Smooth muscle cell (in vitro differentiated cells): Measurements from ENCODE around the gene DRC1. TPM values are rescaled to one million over a fixed set of nuclear protein-coding genes. Genes with fewer than 3 reads are reported as not detected.

Experiments used
- DNase-seq: peaks from one replicate; lab custom pipeline; 2025; ENCODE audit not compliant: unreplicated experiment; lab: John Stamatoyannopoulos, UW
- H2AFZ ChIP-seq: fragments of 200-600 bp; sonication (generic); 2 replicates; pipeline ENCODE4 v1.6.0; 2016; ENCODE audit warnings: antibody characterized with exemption, low read depth, mild to moderate bottlenecking
- H3F3A ChIP-seq: fragments of 200-600 bp; sonication (generic); 2 replicates; pipeline ENCODE4 v1.6.0; 2017; ENCODE audit warnings: antibody characterized with exemption, low read depth
- H3K27ac ChIP-seq: fragments of 200-600 bp; sonication (generic); 2 replicates; pipeline ENCODE4 v1.5.1; 2016; ENCODE audit warnings: low read depth, mild to moderate bottlenecking
- H3K27me3 ChIP-seq: fragments of 200-600 bp; sonication (generic); 2 replicates; pipeline ENCODE4 v1.6.1; 2016; ENCODE audit warnings: low read depth, mild to moderate bottlenecking
- H3K36me3 ChIP-seq: fragments of 200-600 bp; sonication (generic); 2 replicates; pipeline ENCODE4 v1.5.1; 2016; ENCODE audit warnings: low read depth
- H3K4me1 ChIP-seq: fragments of 200-600 bp; sonication (generic); 2 replicates; pipeline ENCODE4 v1.5.1; 2016; ENCODE audit warnings: low read depth
- H3K4me2 ChIP-seq: fragments of 200-600 bp; sonication (generic); 2 replicates; pipeline ENCODE4 v1.6.0; 2016; ENCODE audit warnings: mild to moderate bottlenecking
- H3K4me3 ChIP-seq: fragments of 200-600 bp; sonication (generic); 2 replicates; pipeline ENCODE4 v1.5.1; 2016; ENCODE audit warnings: mild to moderate bottlenecking
- H3K79me2 ChIP-seq: fragments of 200-600 bp; sonication (generic); 2 replicates; pipeline ENCODE4 v1.6.0; 2016; ENCODE audit warnings: low read depth, mild to moderate bottlenecking
- H3K9ac ChIP-seq: fragments of 200-600 bp; sonication (generic); 2 replicates; pipeline ENCODE4 v1.6.0; 2016; ENCODE audit warnings: low read depth
- H3K9me3 ChIP-seq: fragments of 200-600 bp; sonication (generic); replicated peaks from 2 replicates; pipeline ENCODE4 v1.5.1; 2016; ENCODE audit warnings: low read depth
- H4K20me1 ChIP-seq: fragments of 200-600 bp; sonication (generic); 2 replicates; pipeline ENCODE4 v1.6.0; 2016; ENCODE audit warnings: low read depth
- CTCF ChIP-seq: fragments of 200-600 bp; sonication (generic); IDR thresholded peaks from 2 replicates; pipeline ENCODE4 v1.5.1; 2017; ENCODE audit warnings: borderline replicate concordance, mild to moderate bottlenecking, antibody characterized with exemption; ENCODE audit not compliant: insufficient read depth, poor library complexity, severe bottlenecking
- WGBS: methylation state at CpG from one replicate; pipeline ENCODE4 v1.1.7; 2016; ENCODE audit warnings: low lambda C conversion rate; 5-methylcytosine and 5-hydroxymethylcytosine counted together
- polyA plus RNA-seq: library from polyadenylated mRNA; unstranded; fragments of >200 nt; fragmentation: Nextera tagmentation; extraction: Ambion mirVana; gene quantifications from 2 replicates; pipeline ENCODE4 v1.2.1, GENCODE V29; 2016
- total RNA-seq: library from RNA; depleted of rRNA; stranded (reverse); fragments of >200 nt; gene quantifications from 2 replicates; pipeline ENCODE4 v1.2.3, GENCODE V29; 2014

The DRC1 gene
- total and polyA plus RNA-seq, 2 experiments from 2014 or later, result 0.14 TPM; not detected in 1

GRCh38 chr2:26396734-26397298, 4.9 kb upstream of the DRC1 start:
- WGBS, result 95% methylated on average over 5 of the region's 5 CpGs
- Histone ChIP-seq H3K9me3 (no peaks in the 10 kb centered on the region), H4K20me1 (no peaks in the 10 kb centered on the region), H3K36me3 (no peaks in the 10 kb centered on the region), H2AFZ (no peak overlapping the region), H3K79me2 (no peaks in the 10 kb centered on the region), H3K4me2 (no peak overlapping the region), H3K4me1 (peaks cover 4% of the 10 kb centered on the region), H3K4me3 (no peak overlapping the region), H3K27ac (no peak overlapping the region), H3F3A (no peaks in the 10 kb centered on the region), H3K27me3 (no peaks in the 10 kb centered on the region), H3K9ac (no peak overlapping the region)
- no peak for DNase-seq
- no peak for TF ChIP-seq CTCF

- Histone ChIP-seq H3K36me3 (no peaks in the 10 kb centered on the region), H3K79me2 (no peaks in the 10 kb centered on the region), H3F3A (no peaks in the 10 kb centered on the region), H3K4me2 (no peak overlapping the region), H3K4me1 (peaks cover 4% of the 10 kb centered on the region), H3K4me3 (no peak overlapping the region), H3K27me3 (no peaks in the 10 kb centered on the region), H2AFZ (no peak overlapping the region), H3K9me3 (no peaks in the 10 kb centered on the region), H3K27ac (no peak overlapping the region), H4K20me1 (no peaks in the 10 kb centered on the region), H3K9ac (no peak overlapping the region)
- DNase-seq, result no peak
- TF ChIP-seq CTCF, result no peak
- 65% methylated on average over 4 of the region's 4 CpGs for WGBS
Measured at GRCh38 chr2:26399771-26400376, 1.8 kb upstream of the DRC1 start.

- no peak overlapping the region for H2AFZ ChIP-seq
- no peaks in the 10 kb centered on the region for H3K9me3 ChIP-seq
- no peak overlapping the region for H3K27ac ChIP-seq
- H4K20me1 ChIP-seq, result no peaks in the 10 kb centered on the region
- H3K4me1 ChIP-seq, result peaks cover 4% of the 10 kb centered on the region
- H3K27me3 ChIP-seq, result no peaks in the 10 kb centered on the region
- no peaks in the 10 kb centered on the region for H3K36me3 ChIP-seq
- no peaks in the 10 kb centered on the region for H3K79me2 ChIP-seq
- TF ChIP-seq CTCF, result no peak
- 69% methylated on average over 5 of the region's 5 CpGs for WGBS
- H3K9ac ChIP-seq, result no peak overlapping the region
- DNase-seq, result no peak
- no peak overlapping the region for H3K4me3 ChIP-seq
- H3F3A ChIP-seq, result no peaks in the 10 kb centered on the region
- no peak overlapping the region for H3K4me2 ChIP-seq
Measured at GRCh38 chr2:26400723-26401122, 997 bp upstream of the DRC1 start.

- Histone ChIP-seq H3K27ac (no peak overlapping the region), H2AFZ (no peak overlapping the region), H3K4me1 (no peaks in the 10 kb centered on the region), H3F3A (no peaks in the 10 kb centered on the region), H3K9me3 (no peaks in the 10 kb centered on the region), H4K20me1 (no peaks in the 10 kb centered on the region), H3K79me2 (no peaks in the 10 kb centered on the region), H3K4me3 (no peak overlapping the region), H3K4me2 (no peak overlapping the region), H3K36me3 (no peaks in the 10 kb centered on the region), H3K9ac (no peak overlapping the region), H3K27me3 (peaks cover 6% of the 10 kb centered on the region)
- no peak for TF ChIP-seq CTCF
- DNase-seq, result no peak
- WGBS, result 92% methylated on average over 9 of the region's 9 CpGs
Measured at GRCh38 chr2:26407526-26407925, 5.8 kb downstream of the DRC1 start.
